Upper lobe of left lung (tissue), 4 donors: ENCODE measurements around the gene ENPP3.

ENCODE experiments used
- POLR2A ChIP-seq, 4 donors: fragments of 450-650 bp; IDR thresholded peaks; one replicate each; pipeline ENCODE4 v1.5.1; 2016 to 2017; ENCODE audit warnings: antibody characterized with exemption in 4 of 4, mild to moderate bottlenecking in 2 of 4
- POLR2AphosphoS5 ChIP-seq, 2 donors: sonication (generic); formaldehyde crosslinking; IDR thresholded peaks; one replicate each; pipeline ENCODE4 v1.5.1; 2017; ENCODE audit warnings: antibody characterized with exemption in 2 of 2
- TF ChIP-seq, protein P1 (sequence below), 6 experiments: fragments of 450-650 bp in 4 of 6; fragments of 200-600 bp in 2 of 6; sonication (generic) in 2 of 6; IDR thresholded peaks; one replicate each; pipeline ENCODE4 v1.5.1; 2016 to 2019; ENCODE audit warnings: antibody characterized with exemption in 6 of 6

- TF ChIP-seq, protein P1, sequence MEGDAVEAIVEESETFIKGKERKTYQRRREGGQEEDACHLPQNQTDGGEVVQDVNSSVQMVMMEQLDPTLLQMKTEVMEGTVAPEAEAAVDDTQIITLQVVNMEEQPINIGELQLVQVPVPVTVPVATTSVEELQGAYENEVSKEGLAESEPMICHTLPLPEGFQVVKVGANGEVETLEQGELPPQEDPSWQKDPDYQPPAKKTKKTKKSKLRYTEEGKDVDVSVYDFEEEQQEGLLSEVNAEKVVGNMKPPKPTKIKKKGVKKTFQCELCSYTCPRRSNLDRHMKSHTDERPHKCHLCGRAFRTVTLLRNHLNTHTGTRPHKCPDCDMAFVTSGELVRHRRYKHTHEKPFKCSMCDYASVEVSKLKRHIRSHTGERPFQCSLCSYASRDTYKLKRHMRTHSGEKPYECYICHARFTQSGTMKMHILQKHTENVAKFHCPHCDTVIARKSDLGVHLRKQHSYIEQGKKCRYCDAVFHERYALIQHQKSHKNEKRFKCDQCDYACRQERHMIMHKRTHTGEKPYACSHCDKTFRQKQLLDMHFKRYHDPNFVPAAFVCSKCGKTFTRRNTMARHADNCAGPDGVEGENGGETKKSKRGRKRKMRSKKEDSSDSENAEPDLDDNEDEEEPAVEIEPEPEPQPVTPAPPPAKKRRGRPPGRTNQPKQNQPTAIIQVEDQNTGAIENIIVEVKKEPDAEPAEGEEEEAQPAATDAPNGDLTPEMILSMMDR (IDR thresholded peaks at IDR 0.05): no peak
- TF ChIP-seq POLR2A (IDR thresholded peaks at IDR 0.05) (no peak), POLR2AphosphoS5 (IDR thresholded peaks at IDR 0.05) (no peak)
Observed at GRCh38 chr6:131755597-131755996, 118.5 kb downstream of the ENPP3 start.
